Type B pancreatic cell (in vitro differentiated cells): ENCODE data around the gene HNF4A. TPM values are rescaled to one million over a fixed set of nuclear protein-coding genes. Genes with fewer than 3 reads are reported as not detected.

Experiments
- DNase-seq: peaks from one replicate; pipeline ENCODE4 v3.0.0; 2021; ENCODE audit warnings: mixed read lengths; ENCODE audit not compliant: unreplicated experiment; ENCODE audit errors: extremely low spot score
- H3K27ac Mint-ChIP-seq: 2 replicates; pipeline ENCODE4 v1.8.0; 2021; ENCODE audit warnings: mild to moderate bottlenecking, mixed read lengths
- H3K27me3 Mint-ChIP-seq: 2 replicates; pipeline ENCODE4 v1.8.0; 2021; ENCODE audit warnings: mixed read lengths
- H3K36me3 Mint-ChIP-seq: 2 replicates; pipeline ENCODE4 v1.8.0; 2021; ENCODE audit warnings: mixed read lengths
- H3K4me1 Mint-ChIP-seq: one replicate; pipeline ENCODE4 v1.8.0; 2021; ENCODE audit warnings: mixed read lengths; ENCODE audit not compliant: unreplicated experiment
- H3K4me3 Mint-ChIP-seq: 2 replicates; pipeline ENCODE4 v1.8.0; 2021; ENCODE audit warnings: mild to moderate bottlenecking, mixed read lengths
- H3K9me3 Mint-ChIP-seq: 2 replicates; pipeline ENCODE4 v1.8.0; 2021; ENCODE audit warnings: mixed read lengths
- total RNA-seq: library from RNA; stranded (reverse); gene quantifications from 2 replicates; pipeline ENCODE4 v1.2.1, GENCODE V29; 2021; ENCODE audit warnings: low replicate concordance
- TF ChIP-seq, protein P1 (sequence below): fragments of 200-600 bp; sonication (generic); conservative IDR thresholded peaks from 2 replicates; pipeline ENCODE4 v1.5.0; 2021; ENCODE audit warnings: antibody characterized with exemption, mild to moderate bottlenecking

The HNF4A gene
- total RNA-seq, 1 donor from 2014 or later, result 19.9 TPM

DNA sequence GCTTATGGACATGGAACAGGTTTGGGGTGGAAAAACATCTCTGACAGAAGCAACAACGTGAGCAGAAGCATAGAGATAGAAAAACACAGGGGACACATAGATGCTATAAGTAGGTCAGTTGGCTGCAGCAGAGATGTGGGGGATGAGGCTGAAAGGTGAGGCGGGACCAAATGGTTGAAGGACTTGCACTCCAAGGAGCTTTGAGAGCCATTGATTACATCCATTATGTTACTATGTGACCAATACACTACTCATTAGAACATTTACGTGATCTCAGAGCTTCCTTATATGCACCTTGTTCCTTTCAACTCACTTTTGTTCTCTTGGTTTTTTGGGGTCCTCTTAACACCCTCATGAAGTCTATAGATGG is 72.3 kb downstream of the HNF4A start:
- no peak for DNase-seq
- Mint-ChIP-seq H3K36me3 (no peaks in the 10 kb centered on the region), H3K4me3 (no peak overlapping the region), H3K27ac (no peak overlapping the region), H3K4me1 (no peaks in the 10 kb centered on the region), H3K9me3 (no peaks in the 10 kb centered on the region), H3K27me3 (peaks cover 6% of the 10 kb centered on the region)
- TF ChIP-seq, protein P1, sequence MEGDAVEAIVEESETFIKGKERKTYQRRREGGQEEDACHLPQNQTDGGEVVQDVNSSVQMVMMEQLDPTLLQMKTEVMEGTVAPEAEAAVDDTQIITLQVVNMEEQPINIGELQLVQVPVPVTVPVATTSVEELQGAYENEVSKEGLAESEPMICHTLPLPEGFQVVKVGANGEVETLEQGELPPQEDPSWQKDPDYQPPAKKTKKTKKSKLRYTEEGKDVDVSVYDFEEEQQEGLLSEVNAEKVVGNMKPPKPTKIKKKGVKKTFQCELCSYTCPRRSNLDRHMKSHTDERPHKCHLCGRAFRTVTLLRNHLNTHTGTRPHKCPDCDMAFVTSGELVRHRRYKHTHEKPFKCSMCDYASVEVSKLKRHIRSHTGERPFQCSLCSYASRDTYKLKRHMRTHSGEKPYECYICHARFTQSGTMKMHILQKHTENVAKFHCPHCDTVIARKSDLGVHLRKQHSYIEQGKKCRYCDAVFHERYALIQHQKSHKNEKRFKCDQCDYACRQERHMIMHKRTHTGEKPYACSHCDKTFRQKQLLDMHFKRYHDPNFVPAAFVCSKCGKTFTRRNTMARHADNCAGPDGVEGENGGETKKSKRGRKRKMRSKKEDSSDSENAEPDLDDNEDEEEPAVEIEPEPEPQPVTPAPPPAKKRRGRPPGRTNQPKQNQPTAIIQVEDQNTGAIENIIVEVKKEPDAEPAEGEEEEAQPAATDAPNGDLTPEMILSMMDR, result no peak

- no peaks in the 10 kb centered on the region for H3K9me3 Mint-ChIP-seq
- TF ChIP-seq, protein P1, result no peak
- DNase-seq, result no peak
- no peaks in the 10 kb centered on the region for H3K36me3 Mint-ChIP-seq
- H3K4me1 Mint-ChIP-seq, result no peaks in the 10 kb centered on the region
- H3K27ac Mint-ChIP-seq, result no peak overlapping the region
- H3K4me3 Mint-ChIP-seq, result no peak overlapping the region
- peaks cover 11% of the 10 kb centered on the region for H3K27me3 Mint-ChIP-seq
These were observed 72.9 kb downstream of the HNF4A start for GRCh38 chr20:44428174-44429016.

DNA sequence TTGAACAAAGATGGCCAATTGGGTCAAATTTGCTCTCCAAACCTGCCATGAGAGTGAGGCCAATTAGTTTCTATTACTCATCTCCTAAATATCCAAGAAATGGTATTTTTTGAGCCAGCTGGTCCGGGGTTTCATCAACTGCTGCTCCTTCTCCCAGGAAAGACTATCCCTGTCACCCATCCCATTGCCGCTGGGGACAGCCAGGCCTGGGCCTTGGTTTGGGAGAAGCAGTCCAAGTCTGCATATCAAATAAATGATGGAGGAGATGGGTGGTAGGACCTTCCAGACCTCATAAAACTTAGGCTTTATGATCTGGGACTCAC is 73.5 kb downstream of the HNF4A start:
- Mint-ChIP-seq H3K27ac (no peak overlapping the region), H3K4me3 (no peak overlapping the region), H3K4me1 (no peaks in the 10 kb centered on the region), H3K9me3 (no peaks in the 10 kb centered on the region), H3K36me3 (no peaks in the 10 kb centered on the region), H3K27me3 (peaks cover 14% of the 10 kb centered on the region)
- DNase-seq, result no peak
- TF ChIP-seq, protein P1, result no peak

DNA sequence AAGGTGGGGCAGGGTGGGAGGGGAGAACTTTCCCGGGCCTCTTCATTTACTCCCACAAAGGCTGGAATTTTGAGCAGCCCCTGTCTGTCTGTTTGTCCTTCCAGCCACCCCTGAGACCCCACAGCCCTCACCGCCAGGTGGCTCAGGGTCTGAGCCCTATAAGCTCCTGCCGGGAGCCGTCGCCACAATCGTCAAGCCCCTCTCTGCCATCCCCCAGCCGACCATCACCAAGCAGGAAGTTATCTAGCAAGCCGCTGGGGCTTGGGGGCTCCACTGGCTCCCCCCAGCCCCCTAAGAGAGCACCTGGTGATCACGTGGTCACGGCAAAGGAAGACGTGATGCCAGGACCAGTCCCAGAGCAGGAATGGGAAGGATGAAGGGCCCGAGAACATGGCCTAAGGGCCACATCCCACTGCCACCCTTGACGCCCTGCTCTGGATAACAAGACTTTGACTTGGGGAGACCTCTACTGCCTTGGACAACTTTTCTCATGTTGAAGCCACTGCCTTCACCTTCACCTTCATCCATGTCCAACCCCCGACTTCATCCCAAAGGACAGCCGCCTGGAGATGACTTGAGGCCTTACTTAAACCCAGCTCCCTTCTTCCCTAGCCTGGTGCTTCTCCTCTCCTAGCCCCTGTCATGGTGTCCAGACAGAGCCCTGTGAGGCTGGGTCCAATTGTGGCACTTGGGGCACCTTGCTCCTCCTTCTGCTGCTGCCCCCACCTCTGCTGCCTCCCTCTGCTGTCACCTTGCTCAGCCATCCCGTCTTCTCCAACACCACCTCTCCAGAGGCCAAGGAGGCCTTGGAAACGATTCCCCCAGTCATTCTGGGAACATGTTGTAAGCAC is 74.1 kb downstream of the HNF4A start:
- Mint-ChIP-seq H3K36me3 (no peaks in the 10 kb centered on the region), H3K4me1 (no peaks in the 10 kb centered on the region), H3K9me3 (no peaks in the 10 kb centered on the region), H3K27ac (no peak overlapping the region), H3K27me3 (peaks cover 15% of the 10 kb centered on the region), H3K4me3 (no peak overlapping the region)
- TF ChIP-seq, protein P1, result no peak
- DNase-seq, result no peak

GRCh38 chr20:44430270-44431065 is 75.0 kb downstream of the HNF4A start:
- Mint-ChIP-seq H3K36me3 (no peaks in the 10 kb centered on the region), H3K4me3 (no peak overlapping the region), H3K27me3 (peaks cover 15% of the 10 kb centered on the region), H3K27ac (no peak overlapping the region), H3K9me3 (no peaks in the 10 kb centered on the region), H3K4me1 (no peaks in the 10 kb centered on the region)
- no peak for DNase-seq
- TF ChIP-seq, protein P1, result no peak
